ENCODE data around the gene UBE2U.

DNA sequence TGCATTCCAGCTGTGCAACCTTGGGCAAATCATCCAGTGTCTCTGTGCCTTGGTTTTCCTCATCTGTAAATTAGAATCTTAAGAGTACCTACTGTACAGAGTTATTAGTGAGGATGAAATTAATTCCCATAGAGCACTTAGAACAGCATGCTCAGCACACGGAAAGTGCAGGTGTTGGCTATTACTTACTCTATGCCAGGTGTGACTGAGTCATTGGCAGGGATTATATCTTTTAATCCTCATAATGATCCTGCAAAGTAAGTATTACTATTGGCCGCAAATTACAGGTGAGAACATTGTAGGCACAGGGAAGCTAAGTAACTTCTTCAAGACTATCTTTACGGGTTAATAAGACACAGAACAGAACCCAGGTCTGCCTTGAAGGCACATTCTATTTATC lies 6.3 kb upstream of the UBE2U start:
- TF ChIP-seq POLR2AphosphoS5 (IDR thresholded peaks at IDR 0.05) (no peak), POLR2A (IDR thresholded peaks at IDR 0.05) (no peak)

Data from sigmoid colon (tissue), 4 donors.